ENCODE results near the gene INPP5K.

The INPP5K gene

GRCh38 chr17:1553354-1554266 is 37.2 kb upstream of the INPP5K start:
- TF ChIP-seq, protein P1, sequence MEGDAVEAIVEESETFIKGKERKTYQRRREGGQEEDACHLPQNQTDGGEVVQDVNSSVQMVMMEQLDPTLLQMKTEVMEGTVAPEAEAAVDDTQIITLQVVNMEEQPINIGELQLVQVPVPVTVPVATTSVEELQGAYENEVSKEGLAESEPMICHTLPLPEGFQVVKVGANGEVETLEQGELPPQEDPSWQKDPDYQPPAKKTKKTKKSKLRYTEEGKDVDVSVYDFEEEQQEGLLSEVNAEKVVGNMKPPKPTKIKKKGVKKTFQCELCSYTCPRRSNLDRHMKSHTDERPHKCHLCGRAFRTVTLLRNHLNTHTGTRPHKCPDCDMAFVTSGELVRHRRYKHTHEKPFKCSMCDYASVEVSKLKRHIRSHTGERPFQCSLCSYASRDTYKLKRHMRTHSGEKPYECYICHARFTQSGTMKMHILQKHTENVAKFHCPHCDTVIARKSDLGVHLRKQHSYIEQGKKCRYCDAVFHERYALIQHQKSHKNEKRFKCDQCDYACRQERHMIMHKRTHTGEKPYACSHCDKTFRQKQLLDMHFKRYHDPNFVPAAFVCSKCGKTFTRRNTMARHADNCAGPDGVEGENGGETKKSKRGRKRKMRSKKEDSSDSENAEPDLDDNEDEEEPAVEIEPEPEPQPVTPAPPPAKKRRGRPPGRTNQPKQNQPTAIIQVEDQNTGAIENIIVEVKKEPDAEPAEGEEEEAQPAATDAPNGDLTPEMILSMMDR (IDR thresholded peaks at IDR 0.05; ENCODE audit: low read depth, low read length), result no peak
- DNase-seq (ENCODE audit: extremely low read depth, low read depth), result no peak

GRCh38 chr17:1552932-1553331 is 36.5 kb upstream of the INPP5K start:
- TF ChIP-seq, protein P1 (IDR thresholded peaks at IDR 0.05; ENCODE audit: low read depth, low read length), result no peak
- DNase-seq (ENCODE audit: extremely low read depth, low read depth), result no peak

DNA sequence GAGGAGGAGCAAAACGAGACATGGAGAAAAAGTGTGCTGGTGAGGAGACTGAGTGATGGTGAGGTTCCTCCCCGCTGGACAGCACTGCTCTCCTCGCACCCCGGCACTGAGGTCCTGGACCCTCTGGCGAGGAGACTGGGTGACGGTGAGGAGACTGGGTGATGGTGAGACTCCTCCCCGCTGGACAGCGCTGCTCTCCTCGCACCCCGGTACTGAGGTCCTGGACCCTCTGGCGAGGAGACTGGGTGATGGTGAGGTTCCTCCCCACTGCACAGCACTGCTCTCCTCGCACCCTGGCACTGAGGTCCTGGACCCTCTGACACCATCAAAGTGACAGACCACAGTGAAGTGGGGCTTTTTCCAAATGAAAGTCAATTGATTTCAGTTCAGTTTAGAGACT is 35.3 kb upstream of the INPP5K start:
- TF ChIP-seq, protein P1 (IDR thresholded peaks at IDR 0.05; ENCODE audit: low read depth, low read length), result no peak
- DNase-seq (ENCODE audit: extremely low read depth, low read depth), result no peak

DNA sequence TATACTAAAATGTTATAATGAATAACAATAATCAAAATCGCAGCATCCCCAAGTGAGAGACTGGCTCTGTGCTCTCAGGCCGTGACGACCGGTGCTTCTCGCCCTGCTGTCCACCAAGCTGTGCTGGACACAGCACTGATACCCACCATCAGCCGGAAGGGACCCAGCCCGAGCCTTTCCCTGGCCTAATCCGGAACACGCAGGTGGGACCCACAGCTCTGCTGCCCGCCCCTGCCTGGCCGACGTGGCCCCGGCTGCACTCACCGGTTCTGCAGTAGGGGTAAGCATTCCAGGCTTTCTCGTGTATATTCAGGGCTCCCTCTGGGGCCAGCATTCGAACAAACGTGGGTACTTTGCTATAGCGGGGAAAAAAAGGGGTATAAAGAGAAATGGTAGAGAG is 31.6 kb upstream of the INPP5K start:
- TF ChIP-seq, protein P1 (IDR thresholded peaks at IDR 0.05; ENCODE audit: low read depth, low read length), result no peak
- no peak for DNase-seq (ENCODE audit: extremely low read depth, low read depth)

DNA sequence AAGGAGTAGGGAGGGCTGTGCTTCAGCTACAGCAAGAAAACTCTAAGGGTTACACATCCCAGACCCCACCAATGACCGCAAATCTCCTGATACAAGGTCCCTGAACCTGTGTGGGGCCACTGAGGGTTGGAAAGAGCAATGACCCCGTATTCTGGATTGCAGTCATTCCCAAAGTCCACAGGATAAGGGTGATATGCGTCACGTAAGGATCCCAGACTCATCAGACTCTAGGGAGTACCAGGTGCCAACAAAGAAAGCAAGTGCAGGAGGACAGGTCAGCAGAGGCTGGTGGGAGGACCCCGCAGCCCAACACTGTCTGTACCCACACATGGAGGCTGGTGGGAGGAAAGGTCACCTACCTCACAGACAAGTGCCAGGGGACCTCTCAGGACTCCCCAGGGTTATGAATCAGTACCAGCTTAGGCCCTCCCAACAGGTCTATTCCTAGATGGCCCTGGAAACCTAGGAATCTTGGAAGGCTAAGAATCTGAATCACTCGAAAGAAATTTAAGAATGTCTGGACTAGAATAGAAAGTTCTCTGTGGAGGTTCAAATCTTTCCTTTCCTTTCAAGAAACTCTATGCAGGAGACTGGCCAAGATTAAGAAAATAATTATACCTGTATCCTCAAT is 30.0 kb upstream of the INPP5K start:
- TF ChIP-seq, protein P1 (IDR thresholded peaks at IDR 0.05; ENCODE audit: low read depth, low read length), result no peak
- no peak for DNase-seq (ENCODE audit: extremely low read depth, low read depth)

- TF ChIP-seq, protein P1 (IDR thresholded peaks at IDR 0.05; ENCODE audit: low read depth, low read length), result no peak
- no peak for DNase-seq (ENCODE audit: extremely low read depth, low read depth)
Observed at GRCh38 chr17:1545618-1546017, 29.2 kb upstream of the INPP5K start.

- TF ChIP-seq, protein P1 (IDR thresholded peaks at IDR 0.05; ENCODE audit: low read depth, low read length), result no peak
Observed at GRCh38 chr17:1542316-1542715, 25.9 kb upstream of the INPP5K start.

More at GRCh38 chr17:1542316-1542715, 25.9 kb upstream of the INPP5K start:
- DNase-seq (ENCODE audit: extremely low read depth, low read depth), result no peak
